Measurements from ENCODE around the gene TBC1D23.

DNA sequence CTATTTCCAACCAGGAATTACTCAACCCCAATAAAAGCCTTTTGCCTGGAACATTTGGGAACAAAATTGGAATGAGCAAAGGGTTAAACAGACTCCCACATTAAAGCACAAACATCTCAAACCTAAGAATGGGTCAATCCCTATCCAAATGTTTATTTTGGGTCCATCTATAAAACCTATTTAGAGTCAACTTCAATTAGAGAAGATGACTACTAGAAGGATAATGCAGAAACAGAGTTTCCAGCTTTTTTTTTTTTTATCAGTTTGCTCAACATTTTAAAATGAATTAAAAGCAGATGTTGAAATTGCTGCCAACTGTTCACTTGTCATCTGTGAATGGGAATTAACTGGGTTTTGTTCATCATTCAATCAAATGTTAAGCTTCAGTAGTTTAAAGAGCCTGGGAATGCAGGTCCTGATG lies 4.1 kb upstream of the TBC1D23 start:
- TF ChIP-seq, protein P1, sequence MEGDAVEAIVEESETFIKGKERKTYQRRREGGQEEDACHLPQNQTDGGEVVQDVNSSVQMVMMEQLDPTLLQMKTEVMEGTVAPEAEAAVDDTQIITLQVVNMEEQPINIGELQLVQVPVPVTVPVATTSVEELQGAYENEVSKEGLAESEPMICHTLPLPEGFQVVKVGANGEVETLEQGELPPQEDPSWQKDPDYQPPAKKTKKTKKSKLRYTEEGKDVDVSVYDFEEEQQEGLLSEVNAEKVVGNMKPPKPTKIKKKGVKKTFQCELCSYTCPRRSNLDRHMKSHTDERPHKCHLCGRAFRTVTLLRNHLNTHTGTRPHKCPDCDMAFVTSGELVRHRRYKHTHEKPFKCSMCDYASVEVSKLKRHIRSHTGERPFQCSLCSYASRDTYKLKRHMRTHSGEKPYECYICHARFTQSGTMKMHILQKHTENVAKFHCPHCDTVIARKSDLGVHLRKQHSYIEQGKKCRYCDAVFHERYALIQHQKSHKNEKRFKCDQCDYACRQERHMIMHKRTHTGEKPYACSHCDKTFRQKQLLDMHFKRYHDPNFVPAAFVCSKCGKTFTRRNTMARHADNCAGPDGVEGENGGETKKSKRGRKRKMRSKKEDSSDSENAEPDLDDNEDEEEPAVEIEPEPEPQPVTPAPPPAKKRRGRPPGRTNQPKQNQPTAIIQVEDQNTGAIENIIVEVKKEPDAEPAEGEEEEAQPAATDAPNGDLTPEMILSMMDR (IDR thresholded peaks at IDR 0.05) = no peak
- no peak for TF ChIP-seq POLR2A (IDR thresholded peaks at IDR 0.05)

Data from heart left ventricle (tissue), 13 donors.